Ishikawa (cell line): ENCODE measurements around the gene GTPBP4.

ENCODE experiments used
- CEBPB ChIP-seq: IDR thresholded peaks from 2 replicates; pipeline ENCODE4 v1.6.1; 2012
- CREB1 ChIP-seq: IDR thresholded peaks from 2 replicates; pipeline ENCODE4 v1.6.1; 2012; ENCODE audit warnings: low read depth
- EGR1 ChIP-seq: IDR thresholded peaks from 2 replicates; pipeline ENCODE4 v1.6.1; 2012
- EP300 ChIP-seq: IDR thresholded peaks from 2 replicates; pipeline ENCODE4 v1.6.1; 2012; ENCODE audit warnings: borderline replicate concordance
- FOXM1 ChIP-seq: IDR thresholded peaks from 2 replicates; pipeline ENCODE4 v1.6.1; 2012; ENCODE audit warnings: low read depth, borderline replicate concordance
- NFIC ChIP-seq: IDR thresholded peaks from 2 replicates; pipeline ENCODE4 v1.6.1; 2012
- RAD21 ChIP-seq: IDR thresholded peaks from 2 replicates; pipeline ENCODE4 v1.6.1; 2012; ENCODE audit warnings: low read depth
- TAF1 ChIP-seq: IDR thresholded peaks from 2 replicates; pipeline ENCODE4 v1.6.1; 2012; ENCODE audit warnings: low read depth, mild to moderate bottlenecking
- TCF12 ChIP-seq: IDR thresholded peaks from 2 replicates; pipeline ENCODE4 v1.6.1; 2012; ENCODE audit warnings: low read depth
- TEAD4 ChIP-seq: IDR thresholded peaks from 2 replicates; pipeline ENCODE4 v1.6.1; 2012
- YY1 ChIP-seq: IDR thresholded peaks from 2 replicates; pipeline ENCODE4 v1.6.1; 2012; ENCODE audit warnings: low read depth
- ZBTB7A ChIP-seq: IDR thresholded peaks from 2 replicates; pipeline ENCODE4 v1.6.1; 2012; ENCODE audit warnings: low read depth
- TF ChIP-seq, protein P1 (sequence below): IDR thresholded peaks from 2 replicates; pipeline ENCODE4 v1.6.1; 2012; ENCODE audit warnings: low read depth, mild to moderate bottlenecking
- TF ChIP-seq, protein P2 (sequence below): IDR thresholded peaks from 2 replicates; pipeline ENCODE4 v1.6.1; 2012
- TF ChIP-seq, protein P3 (sequence below): IDR thresholded peaks from 2 replicates; pipeline ENCODE4 v1.6.1; 2012

The GTPBP4 gene

DNA sequence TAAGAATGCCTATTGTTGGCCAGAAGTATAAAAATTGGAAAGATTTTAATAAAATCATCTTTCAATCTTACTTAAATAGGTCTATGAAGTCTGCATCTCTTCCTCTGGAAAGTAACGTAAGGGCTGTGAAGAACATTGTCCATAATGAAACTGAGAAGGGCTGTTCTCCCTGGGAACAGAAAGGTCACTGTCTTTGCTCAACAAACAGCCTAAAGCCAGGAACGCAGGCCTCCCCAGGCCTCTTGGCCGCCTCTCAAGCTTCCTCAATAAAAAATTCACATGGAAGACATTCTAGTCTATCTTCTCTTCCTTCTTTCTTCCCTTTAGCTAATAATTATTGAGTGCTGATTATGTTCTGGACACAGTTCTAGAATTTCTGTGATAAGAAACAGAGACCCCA is 46.5 kb downstream of the GTPBP4 start:
- no peak for TF ChIP-seq ZBTB7A
- TF ChIP-seq CEBPB = no peak
- TF ChIP-seq, protein P1, sequence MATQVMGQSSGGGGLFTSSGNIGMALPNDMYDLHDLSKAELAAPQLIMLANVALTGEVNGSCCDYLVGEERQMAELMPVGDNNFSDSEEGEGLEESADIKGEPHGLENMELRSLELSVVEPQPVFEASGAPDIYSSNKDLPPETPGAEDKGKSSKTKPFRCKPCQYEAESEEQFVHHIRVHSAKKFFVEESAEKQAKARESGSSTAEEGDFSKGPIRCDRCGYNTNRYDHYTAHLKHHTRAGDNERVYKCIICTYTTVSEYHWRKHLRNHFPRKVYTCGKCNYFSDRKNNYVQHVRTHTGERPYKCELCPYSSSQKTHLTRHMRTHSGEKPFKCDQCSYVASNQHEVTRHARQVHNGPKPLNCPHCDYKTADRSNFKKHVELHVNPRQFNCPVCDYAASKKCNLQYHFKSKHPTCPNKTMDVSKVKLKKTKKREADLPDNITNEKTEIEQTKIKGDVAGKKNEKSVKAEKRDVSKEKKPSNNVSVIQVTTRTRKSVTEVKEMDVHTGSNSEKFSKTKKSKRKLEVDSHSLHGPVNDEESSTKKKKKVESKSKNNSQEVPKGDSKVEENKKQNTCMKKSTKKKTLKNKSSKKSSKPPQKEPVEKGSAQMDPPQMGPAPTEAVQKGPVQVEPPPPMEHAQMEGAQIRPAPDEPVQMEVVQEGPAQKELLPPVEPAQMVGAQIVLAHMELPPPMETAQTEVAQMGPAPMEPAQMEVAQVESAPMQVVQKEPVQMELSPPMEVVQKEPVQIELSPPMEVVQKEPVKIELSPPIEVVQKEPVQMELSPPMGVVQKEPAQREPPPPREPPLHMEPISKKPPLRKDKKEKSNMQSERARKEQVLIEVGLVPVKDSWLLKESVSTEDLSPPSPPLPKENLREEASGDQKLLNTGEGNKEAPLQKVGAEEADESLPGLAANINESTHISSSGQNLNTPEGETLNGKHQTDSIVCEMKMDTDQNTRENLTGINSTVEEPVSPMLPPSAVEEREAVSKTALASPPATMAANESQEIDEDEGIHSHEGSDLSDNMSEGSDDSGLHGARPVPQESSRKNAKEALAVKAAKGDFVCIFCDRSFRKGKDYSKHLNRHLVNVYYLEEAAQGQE = no peak
- TF ChIP-seq FOXM1 = no peak
- TF ChIP-seq TAF1 = no peak
- TF ChIP-seq EP300 = no peak
- TF ChIP-seq NFIC = no peak
- TF ChIP-seq, protein P2, sequence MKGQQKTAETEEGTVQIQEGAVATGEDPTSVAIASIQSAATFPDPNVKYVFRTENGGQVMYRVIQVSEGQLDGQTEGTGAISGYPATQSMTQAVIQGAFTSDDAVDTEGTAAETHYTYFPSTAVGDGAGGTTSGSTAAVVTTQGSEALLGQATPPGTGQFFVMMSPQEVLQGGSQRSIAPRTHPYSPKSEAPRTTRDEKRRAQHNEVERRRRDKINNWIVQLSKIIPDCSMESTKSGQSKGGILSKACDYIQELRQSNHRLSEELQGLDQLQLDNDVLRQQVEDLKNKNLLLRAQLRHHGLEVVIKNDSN = no peak
- no peak for TF ChIP-seq YY1
- TF ChIP-seq EGR1 = no peak
- no peak for TF ChIP-seq TCF12
- TF ChIP-seq, protein P3, sequence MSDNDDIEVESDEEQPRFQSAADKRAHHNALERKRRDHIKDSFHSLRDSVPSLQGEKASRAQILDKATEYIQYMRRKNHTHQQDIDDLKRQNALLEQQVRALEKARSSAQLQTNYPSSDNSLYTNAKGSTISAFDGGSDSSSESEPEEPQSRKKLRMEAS = no peak
- TF ChIP-seq CREB1 = no peak
- TF ChIP-seq TEAD4 = no peak
- TF ChIP-seq RAD21 = no peak

DNA sequence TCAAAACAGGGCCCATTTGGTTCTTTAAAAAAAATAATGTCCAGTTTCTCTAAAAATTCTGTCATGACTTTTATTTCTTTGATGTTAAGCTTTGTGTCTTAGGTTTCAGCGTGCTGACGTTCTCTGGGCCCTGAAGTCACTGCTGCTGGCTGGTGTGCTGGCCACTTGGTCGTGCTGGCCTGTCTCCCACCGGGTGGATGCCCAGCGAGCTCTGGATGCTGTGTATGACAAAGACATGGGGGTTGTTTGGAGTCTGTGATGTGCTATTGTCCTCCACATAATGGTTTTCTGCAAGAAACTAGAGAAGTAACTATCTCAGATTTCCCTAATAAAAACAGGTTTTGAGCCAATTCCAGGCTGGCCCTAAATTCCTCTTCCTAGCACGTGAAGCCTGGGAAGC is 47.0 kb downstream of the GTPBP4 start:
- TF ChIP-seq NFIC (no peak), TCF12 (no peak), ZBTB7A (no peak), CREB1 (no peak)
- TF ChIP-seq, protein P2 = no peak

DNA sequence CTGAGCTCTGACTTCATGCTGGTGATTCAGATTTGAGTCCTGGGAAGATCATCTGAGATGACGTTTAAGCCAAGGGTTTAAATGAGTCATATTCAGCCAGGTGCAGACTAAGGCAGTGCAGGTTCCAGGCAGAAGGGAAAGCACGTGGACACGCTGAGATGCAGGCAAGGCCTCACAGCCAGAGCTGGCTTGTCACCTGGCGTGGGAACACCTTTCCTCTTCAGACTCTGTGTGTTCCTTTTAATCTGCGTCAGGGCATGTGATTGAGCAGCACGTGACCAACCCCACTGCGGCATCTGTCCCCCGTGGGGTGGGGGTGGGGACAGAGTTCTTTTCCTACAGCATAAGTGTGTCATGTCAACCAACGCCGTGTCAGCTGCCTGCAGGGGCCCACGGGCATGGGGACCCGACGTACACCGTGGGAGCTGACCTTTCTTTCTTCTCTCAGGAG is 48.1 kb downstream of the GTPBP4 start:
- TF ChIP-seq RAD21 = no peak
- TF ChIP-seq, protein P1 = no peak
- no peak for TF ChIP-seq TCF12
- TF ChIP-seq, protein P3 = 0 out of 2 replicates have a peak, but pooled peaks have one; percentile 18

DNA sequence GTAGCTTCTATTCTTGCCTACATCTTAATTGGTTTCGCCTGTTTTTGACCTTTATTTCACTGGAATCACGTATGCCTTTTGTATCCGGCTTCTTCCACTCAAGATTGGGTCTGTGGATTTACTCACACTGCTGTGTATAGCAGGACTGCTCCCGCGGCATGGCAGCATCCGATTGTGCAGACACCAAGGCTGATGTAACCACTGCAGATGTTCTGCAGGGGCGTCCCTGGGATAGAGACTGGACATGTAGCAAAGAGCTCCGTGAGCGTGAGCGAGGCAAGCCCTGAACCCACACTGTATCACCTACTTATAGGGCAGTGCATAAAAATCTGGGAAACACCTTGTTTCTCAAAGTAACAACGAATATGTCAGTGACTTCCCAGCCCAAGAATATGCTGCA is 48.9 kb downstream of the GTPBP4 start:
- TF ChIP-seq TCF12 (no peak), YY1 (no peak), FOXM1 (no peak), EP300 (no peak), TEAD4 (no peak), RAD21 (no peak), ZBTB7A (no peak), EGR1 (no peak), CEBPB (no peak), CREB1 (no peak), NFIC (no peak), TAF1 (no peak)
- TF ChIP-seq, protein P3 = no peak
- TF ChIP-seq, protein P2 = no peak
- TF ChIP-seq, protein P1 = no peak
